Neural cell (in vitro differentiated cells): ENCODE data around the gene LRP1-AS. TPM values are rescaled to one million over a fixed set of nuclear protein-coding genes. Genes with fewer than 3 reads are reported as not detected.

Experiments
- H2AFZ ChIP-seq: fragments of 200-600, 300-800 bp; sonication (generic), shearing (Covaris generic); 2 replicates; pipeline ENCODE4 v1.6.0; 2014; ENCODE audit warnings: low read depth, mild to moderate bottlenecking, antibody characterized with exemption, low read length, moderate library complexity
- H3F3A ChIP-seq: fragments of 200-600 bp; shearing (Covaris generic); 2 replicates; pipeline ENCODE4 v1.6.1; 2016; ENCODE audit warnings: mild to moderate bottlenecking, moderate library complexity, mixed read lengths, antibody characterized with exemption, low read length; ENCODE audit not compliant: insufficient read depth, poor library complexity, severe bottlenecking
- H3K27ac ChIP-seq: fragments of 200-600, 300-800 bp; sonication (generic), shearing (Covaris generic); 2 replicates; pipeline ENCODE4 v1.5.1; 2014; ENCODE audit warnings: mild to moderate bottlenecking, low read length, moderate library complexity
- H3K27me3 ChIP-seq: fragments of 300-800, 200-600 bp; sonication (generic), shearing (Covaris generic); 2 replicates; pipeline ENCODE4 v1.6.0; 2014; ENCODE audit warnings: mild to moderate bottlenecking, low read depth, low read length, moderate library complexity; ENCODE audit not compliant: insufficient read depth
- H3K36me3 ChIP-seq: fragments of 300-800, 200-600 bp; sonication (generic), shearing (Covaris generic); 2 replicates; pipeline ENCODE4 v1.5.1; 2014; ENCODE audit warnings: mild to moderate bottlenecking, antibody characterized with exemption, low read length, moderate library complexity; ENCODE audit not compliant: insufficient read depth
- H3K4me2 ChIP-seq: fragments of 300-800, 200-600 bp; sonication (generic), shearing (Covaris generic); 2 replicates; pipeline ENCODE4 v1.6.0; 2014; ENCODE audit warnings: mild to moderate bottlenecking, low read length
- H3K4me3 ChIP-seq: fragments of 300-800, 200-600 bp; sonication (generic), shearing (Covaris generic); 2 replicates; pipeline ENCODE4 v1.5.1; 2014; ENCODE audit warnings: mild to moderate bottlenecking, low read length, moderate library complexity
- H3K79me2 ChIP-seq: fragments of 200-600 bp; shearing (Covaris generic); replicated peaks from 2 replicates; pipeline ENCODE4 v1.6.0; 2014; ENCODE audit warnings: mild to moderate bottlenecking, low read length, moderate library complexity; ENCODE audit not compliant: insufficient read depth
- H3K9ac ChIP-seq: fragments of 300-800, 200-600 bp; sonication (generic), shearing (Covaris generic); 2 replicates; pipeline ENCODE4 v1.6.1; 2016; ENCODE audit warnings: mild to moderate bottlenecking, low read length, mixed read lengths
- H3K9me2 ChIP-seq: fragments of 200-600 bp; shearing (Covaris generic); 2 replicates; pipeline ENCODE4 v1.6.1; 2016; ENCODE audit warnings: mild to moderate bottlenecking, low read length, mixed read lengths; ENCODE audit not compliant: insufficient read depth
- H3K9me3 ChIP-seq: fragments of 200-600, 300-800 bp; sonication (generic), shearing (Covaris generic); 2 replicates; pipeline ENCODE4 v1.6.1; 2016; ENCODE audit warnings: mild to moderate bottlenecking, mixed run types, low read length, moderate library complexity, mixed read lengths
- H4K20me1 ChIP-seq: fragments of 200-600 bp; shearing (Covaris generic); 2 replicates; pipeline ENCODE4 v1.6.1; 2016; ENCODE audit warnings: mild to moderate bottlenecking, mixed run types; ENCODE audit not compliant: insufficient read depth
- EP300 ChIP-seq: fragments of 450-650 bp; conservative IDR thresholded peaks from 2 replicates; pipeline ENCODE4 v1.6.1; 2014; ENCODE audit warnings: antibody characterized with exemption, mild to moderate bottlenecking, moderate library complexity; ENCODE audit not compliant: poor library complexity, severe bottlenecking
- EZH2 ChIP-seq: fragments of 200-600, 300-800 bp; shearing (Covaris generic), sonication (generic); IDR thresholded peaks from 2 replicates; pipeline ENCODE4 v1.6.1; 2014; ENCODE audit warnings: antibody characterized with exemption, low read length, borderline replicate concordance, mild to moderate bottlenecking; ENCODE audit not compliant: insufficient read depth, poor library complexity, severe bottlenecking
- MXI1 ChIP-seq: fragments of 450-650 bp; conservative IDR thresholded peaks from 2 replicates; pipeline ENCODE4 v1.6.1; 2014; ENCODE audit warnings: antibody characterized with exemption, mild to moderate bottlenecking; ENCODE audit not compliant: poor library complexity, severe bottlenecking
- POLR2AphosphoS5 ChIP-seq: IDR thresholded peaks from 2 replicates; pipeline ENCODE4 v1.6.1; 2012
- RAD21 ChIP-seq: fragments of 450-650 bp; conservative IDR thresholded peaks from 2 replicates; pipeline ENCODE4 v1.6.1; 2014; ENCODE audit warnings: antibody characterized with exemption, mild to moderate bottlenecking, moderate library complexity
- SMC3 ChIP-seq: fragments of 450-650 bp; conservative IDR thresholded peaks from 2 replicates; pipeline ENCODE4 v1.6.1; 2014; ENCODE audit warnings: antibody characterized with exemption, mild to moderate bottlenecking, moderate library complexity; ENCODE audit not compliant: poor library complexity
- TAF1 ChIP-seq: IDR thresholded peaks from 2 replicates; pipeline ENCODE4 v1.6.1; 2012; ENCODE audit warnings: low read depth
- polyA plus RNA-seq: library from polyadenylated mRNA; depleted of rRNA; stranded (reverse); fragments of >200 nt; gene quantifications from 2 replicates; pipeline ENCODE4 v1.2.3, GENCODE V29; 2014
- TF ChIP-seq, protein P1 (sequence below): fragments of 450-650 bp; IDR thresholded peaks from 2 replicates; pipeline ENCODE4 v1.5.1; 2014; ENCODE audit warnings: antibody characterized with exemption, mild to moderate bottlenecking, moderate library complexity; ENCODE audit not compliant: poor library complexity, severe bottlenecking
- TF ChIP-seq, protein P2 (sequence below): IDR thresholded peaks from 2 replicates; pipeline ENCODE4 v1.6.1; 2012; ENCODE audit warnings: borderline replicate concordance

LRP1-AS gene
- polyA plus RNA-seq, 1 donor from 2014 or later = not detected

DNA sequence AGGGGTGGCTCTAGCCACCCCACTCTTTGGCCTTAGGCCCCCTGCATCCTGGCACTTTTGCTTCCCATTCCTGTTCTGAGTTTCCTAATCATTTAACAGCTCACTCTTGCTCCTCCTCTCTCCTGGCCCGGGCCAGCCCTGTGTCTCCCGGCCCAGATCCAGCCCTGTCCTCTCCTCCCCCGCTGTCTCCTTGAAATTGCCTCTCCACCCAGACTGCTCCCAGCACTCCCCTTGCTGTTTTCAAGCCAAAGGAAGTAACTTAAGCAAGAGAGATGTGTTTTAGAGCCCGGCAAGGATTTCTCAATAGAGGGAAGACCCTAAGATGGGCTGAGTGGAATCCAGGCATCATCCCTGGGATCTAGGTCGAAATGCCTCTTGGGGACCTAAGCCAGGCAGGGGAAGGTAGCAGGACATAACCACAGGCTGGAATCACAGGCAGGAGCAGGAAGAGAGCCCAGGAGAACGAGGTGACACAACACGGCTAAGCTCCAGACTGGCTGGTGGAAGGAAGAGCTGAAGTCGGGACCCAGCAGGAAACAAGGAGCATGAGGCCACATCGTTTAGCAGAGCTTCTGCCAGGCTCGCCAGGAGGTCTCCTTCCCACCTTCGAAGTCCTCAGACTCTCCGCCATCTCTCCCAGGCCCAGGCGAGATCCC is 2.0 kb upstream of the LRP1-AS start:
- Histone ChIP-seq H3F3A (no peaks in the 10 kb centered on the region), H3K9me3 (no peaks in the 10 kb centered on the region), H3K79me2 (no peaks in the 10 kb centered on the region), H3K9ac (no peak overlapping the region), H3K4me2 (no peak overlapping the region), H3K36me3 (peaks cover 19% of the 10 kb centered on the region), H3K27ac (no peak overlapping the region), H3K27me3 (no peaks in the 10 kb centered on the region), H3K9me2 (no peaks in the 10 kb centered on the region), H3K4me3 (no peak overlapping the region), H2AFZ (no peak overlapping the region), H4K20me1 (no peaks in the 10 kb centered on the region)
- TF ChIP-seq EP300 = no peak
- TF ChIP-seq, protein P1, sequence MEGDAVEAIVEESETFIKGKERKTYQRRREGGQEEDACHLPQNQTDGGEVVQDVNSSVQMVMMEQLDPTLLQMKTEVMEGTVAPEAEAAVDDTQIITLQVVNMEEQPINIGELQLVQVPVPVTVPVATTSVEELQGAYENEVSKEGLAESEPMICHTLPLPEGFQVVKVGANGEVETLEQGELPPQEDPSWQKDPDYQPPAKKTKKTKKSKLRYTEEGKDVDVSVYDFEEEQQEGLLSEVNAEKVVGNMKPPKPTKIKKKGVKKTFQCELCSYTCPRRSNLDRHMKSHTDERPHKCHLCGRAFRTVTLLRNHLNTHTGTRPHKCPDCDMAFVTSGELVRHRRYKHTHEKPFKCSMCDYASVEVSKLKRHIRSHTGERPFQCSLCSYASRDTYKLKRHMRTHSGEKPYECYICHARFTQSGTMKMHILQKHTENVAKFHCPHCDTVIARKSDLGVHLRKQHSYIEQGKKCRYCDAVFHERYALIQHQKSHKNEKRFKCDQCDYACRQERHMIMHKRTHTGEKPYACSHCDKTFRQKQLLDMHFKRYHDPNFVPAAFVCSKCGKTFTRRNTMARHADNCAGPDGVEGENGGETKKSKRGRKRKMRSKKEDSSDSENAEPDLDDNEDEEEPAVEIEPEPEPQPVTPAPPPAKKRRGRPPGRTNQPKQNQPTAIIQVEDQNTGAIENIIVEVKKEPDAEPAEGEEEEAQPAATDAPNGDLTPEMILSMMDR = no peak
- TF ChIP-seq SMC3 = no peak
- no peak for TF ChIP-seq EZH2
- TF ChIP-seq TAF1 = no peak
- no peak for TF ChIP-seq POLR2AphosphoS5
- TF ChIP-seq, protein P2, sequence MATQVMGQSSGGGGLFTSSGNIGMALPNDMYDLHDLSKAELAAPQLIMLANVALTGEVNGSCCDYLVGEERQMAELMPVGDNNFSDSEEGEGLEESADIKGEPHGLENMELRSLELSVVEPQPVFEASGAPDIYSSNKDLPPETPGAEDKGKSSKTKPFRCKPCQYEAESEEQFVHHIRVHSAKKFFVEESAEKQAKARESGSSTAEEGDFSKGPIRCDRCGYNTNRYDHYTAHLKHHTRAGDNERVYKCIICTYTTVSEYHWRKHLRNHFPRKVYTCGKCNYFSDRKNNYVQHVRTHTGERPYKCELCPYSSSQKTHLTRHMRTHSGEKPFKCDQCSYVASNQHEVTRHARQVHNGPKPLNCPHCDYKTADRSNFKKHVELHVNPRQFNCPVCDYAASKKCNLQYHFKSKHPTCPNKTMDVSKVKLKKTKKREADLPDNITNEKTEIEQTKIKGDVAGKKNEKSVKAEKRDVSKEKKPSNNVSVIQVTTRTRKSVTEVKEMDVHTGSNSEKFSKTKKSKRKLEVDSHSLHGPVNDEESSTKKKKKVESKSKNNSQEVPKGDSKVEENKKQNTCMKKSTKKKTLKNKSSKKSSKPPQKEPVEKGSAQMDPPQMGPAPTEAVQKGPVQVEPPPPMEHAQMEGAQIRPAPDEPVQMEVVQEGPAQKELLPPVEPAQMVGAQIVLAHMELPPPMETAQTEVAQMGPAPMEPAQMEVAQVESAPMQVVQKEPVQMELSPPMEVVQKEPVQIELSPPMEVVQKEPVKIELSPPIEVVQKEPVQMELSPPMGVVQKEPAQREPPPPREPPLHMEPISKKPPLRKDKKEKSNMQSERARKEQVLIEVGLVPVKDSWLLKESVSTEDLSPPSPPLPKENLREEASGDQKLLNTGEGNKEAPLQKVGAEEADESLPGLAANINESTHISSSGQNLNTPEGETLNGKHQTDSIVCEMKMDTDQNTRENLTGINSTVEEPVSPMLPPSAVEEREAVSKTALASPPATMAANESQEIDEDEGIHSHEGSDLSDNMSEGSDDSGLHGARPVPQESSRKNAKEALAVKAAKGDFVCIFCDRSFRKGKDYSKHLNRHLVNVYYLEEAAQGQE = no peak
- no peak for TF ChIP-seq RAD21
- TF ChIP-seq MXI1 = no peak

DNA sequence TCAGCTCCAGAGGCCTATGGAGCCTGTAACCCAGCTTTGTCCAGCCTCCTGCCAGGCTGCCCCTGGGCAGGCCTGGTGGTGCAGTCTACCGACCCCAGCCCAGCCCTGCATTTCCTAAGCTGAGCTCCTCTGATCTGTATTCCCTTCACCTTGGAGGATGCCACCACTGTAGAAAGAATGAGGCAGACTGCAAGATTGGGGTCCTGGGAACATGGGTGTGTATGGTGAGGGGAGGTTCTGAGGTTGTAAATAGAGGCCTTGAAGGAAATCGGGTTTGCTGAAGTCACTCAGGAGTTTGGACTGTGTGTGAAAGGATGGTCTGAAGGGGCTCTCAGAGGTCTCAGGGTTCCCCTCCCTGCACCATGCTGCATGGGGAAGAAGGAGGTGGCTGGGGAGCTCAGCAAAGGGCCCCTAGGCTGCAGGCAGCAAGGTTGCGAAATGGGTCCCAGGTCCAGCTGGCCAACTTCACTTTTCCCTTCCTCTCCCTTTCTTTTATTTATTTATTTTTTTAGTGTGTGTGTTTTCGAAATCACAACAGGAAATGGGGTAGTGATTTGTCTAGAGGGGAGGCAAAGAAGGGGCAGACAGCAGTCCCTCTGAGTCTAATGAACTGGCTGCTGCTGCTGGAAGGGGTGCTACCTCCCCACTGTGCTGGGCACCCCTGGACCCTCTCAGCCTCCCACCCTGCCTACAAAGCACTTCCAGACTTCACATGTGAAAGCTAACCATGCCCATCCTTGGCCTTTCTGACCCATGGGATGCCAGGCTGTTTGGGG is 1.2 kb upstream of the LRP1-AS start:
- Histone ChIP-seq H3K9ac (no peak overlapping the region), H3K27ac (no peak overlapping the region), H3K79me2 (no peaks in the 10 kb centered on the region), H3K36me3 (peaks cover 14% of the 10 kb centered on the region), H2AFZ (no peak overlapping the region), H4K20me1 (no peaks in the 10 kb centered on the region), H3K27me3 (no peaks in the 10 kb centered on the region), H3K4me2 (no peak overlapping the region), H3K9me3 (no peaks in the 10 kb centered on the region), H3K9me2 (no peaks in the 10 kb centered on the region), H3F3A (no peaks in the 10 kb centered on the region), H3K4me3 (no peak overlapping the region)
- TF ChIP-seq EZH2 = no peak
- TF ChIP-seq, protein P1 = no peak
- no peak for TF ChIP-seq MXI1
- TF ChIP-seq TAF1 = no peak
- no peak for TF ChIP-seq POLR2AphosphoS5
- no peak for TF ChIP-seq EP300
- TF ChIP-seq, protein P2 = no peak
